Left cardiac atrium (tissue), 4 donors: ENCODE data around the gene RBMXL2. TPM values are rescaled to one million over a fixed set of nuclear protein-coding genes. Genes with fewer than 3 reads are reported as not detected.

Source experiments
- ATAC-seq, 2 donors: fragments of 200-7000 bp; cut with Tn5 transposase; one replicate each; pipeline ENCODE4 v1.9.1; 2020; ENCODE audit warnings: mild to moderate bottlenecking in 2 of 2, moderate library complexity in 2 of 2
- DNase-seq: peaks from one replicate; pipeline ENCODE4 v3.0.0-alpha.2; 2020
- intact Hi-C, 2 donors: fragments of 100-400 bp; cut with DNase I; formaldehyde crosslinking; loops; one replicate each; pipeline versions ENCODE4 v1.14.1 to v1.15.1; 2022 to 2023
- long read RNA-seq: library from polyadenylated mRNA; unstranded; transcript quantifications from one replicate; pipeline ENCODE4 v2.0.0, GENCODE V29; 2021
- total RNA-seq, 2 donors: library from RNA; stranded (reverse); fragmentation: NEBNext Ultra II Directional; extraction: Animal tissue kit (Norgen Biotek cat#: 25700); gene quantifications; one replicate each; pipeline ENCODE4 v1.2.1, GENCODE V29; 2021
- donor health status: DM: no; HTN: yes; CAD: no.
- donor health status: DM: no; HTN: yes; CAD: no; lungs with severe emphysema.
- donor health status: DM: yes; HTN: yes; CAD: no.
- donor health status: Dilated cardiomyopathy.

RBMXL2 gene
- not detected for total RNA-seq
- long read RNA-seq = 0 reads

DNA sequence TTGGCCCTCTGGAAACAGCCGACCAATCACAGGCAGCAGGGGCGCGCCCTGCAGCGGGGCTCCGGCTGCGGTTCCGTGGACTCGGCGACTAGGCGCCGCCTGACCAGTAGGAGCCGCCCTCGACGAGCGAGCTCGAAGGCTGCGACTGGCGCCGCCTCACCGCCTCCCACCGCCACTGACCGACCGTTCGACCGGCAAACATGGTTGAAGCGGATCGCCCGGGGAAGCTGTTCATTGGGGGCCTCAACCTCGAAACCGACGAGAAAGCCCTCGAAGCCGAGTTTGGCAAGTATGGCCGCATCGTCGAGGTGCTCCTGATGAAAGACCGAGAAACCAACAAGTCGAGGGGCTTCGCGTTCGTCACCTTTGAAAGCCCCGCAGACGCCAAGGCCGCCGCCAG, at the start of gene RBMXL2:
TSS of gene RBMXL2 (plus strand) at position 78 of the 400 bp plus-strand sequence. CDS start at position 201, 123 bp downstream.
- intact Hi-C loops = no loop called here

DNA sequence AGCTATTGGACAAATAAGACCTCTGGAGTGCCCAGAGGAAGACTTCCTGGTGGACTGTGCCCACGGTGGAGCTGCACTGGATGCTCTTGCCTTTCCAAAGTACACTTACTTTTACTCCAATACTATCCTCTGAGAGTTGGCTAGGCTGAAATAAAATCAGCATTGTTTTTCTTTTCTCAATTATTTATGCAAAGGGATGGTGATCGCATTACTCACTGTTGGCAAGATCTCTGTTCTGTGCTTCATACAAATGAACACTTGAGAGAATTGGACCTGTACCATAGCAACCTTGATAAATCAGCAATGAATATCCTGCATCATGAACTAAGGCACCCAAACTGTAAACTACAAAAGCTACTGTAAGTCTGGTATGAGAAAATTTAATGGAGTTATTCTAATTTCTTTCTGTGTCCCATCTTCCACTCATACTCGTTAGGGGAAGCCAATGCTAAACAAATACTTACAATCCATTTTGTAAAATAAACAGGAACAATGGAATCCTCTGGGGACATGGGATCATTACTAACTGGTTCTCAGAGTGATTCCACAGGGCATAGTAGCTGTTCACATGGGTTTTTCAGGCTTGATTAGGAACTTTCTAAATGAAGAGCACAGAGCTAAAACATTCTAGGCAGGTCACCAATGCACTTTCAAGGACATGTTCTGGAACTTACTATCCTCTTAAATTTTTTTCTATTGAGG, 42.2 kb upstream of the RBMXL2 start:
- DNase-seq = no peak
- intact Hi-C loops = no loop called here
- peak in 1 of 2 donors; percentile 44 for ATAC-seq

More for the DNA sequence above, at the start of gene RBMXL2:
- ATAC-seq = no peak
- DNase-seq = no peak

GRCh38 chr11:7050191-7050590, 38.6 kb upstream of the RBMXL2 start:
- DNase-seq = no peak
- ATAC-seq = no peak
- intact Hi-C loops = no loop called here

GRCh38 chr11:7056828-7057513, 31.8 kb upstream of the RBMXL2 start:
- intact Hi-C loops = no loop called here
- peak in 1 of 2 donors; percentile 67 for ATAC-seq

DNA sequence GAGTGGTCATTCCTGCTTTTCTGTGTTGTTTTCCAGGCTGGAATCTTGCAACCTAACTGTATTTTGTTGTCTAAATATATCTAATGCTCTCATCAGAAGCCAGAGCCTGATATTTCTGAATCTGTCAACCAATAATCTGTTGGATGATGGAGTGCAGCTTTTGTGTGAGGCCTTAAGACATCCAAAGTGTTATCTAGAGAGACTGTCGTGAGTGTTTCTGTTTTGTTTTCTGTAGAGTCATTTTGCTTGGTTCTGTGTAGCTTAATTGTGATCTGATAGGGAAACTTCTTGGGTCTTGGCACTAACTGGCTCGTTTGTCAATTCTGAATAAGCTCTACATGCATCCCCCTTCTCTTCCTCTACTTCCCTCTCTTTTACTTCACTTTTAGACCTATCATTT, 31.2 kb upstream of the RBMXL2 start:
- peak in 1 of 2 donors; percentile 29 for ATAC-seq
- intact Hi-C loops = no loop called here
- DNase-seq = no peak

More at GRCh38 chr11:7056828-7057513, 31.8 kb upstream of the RBMXL2 start:
- DNase-seq = no peak

- DNase-seq = no peak
- intact Hi-C loops = no loop called here
- ATAC-seq = peak in 1 of 2 donors; percentile 75
Measured at GRCh38 chr11:7060868-7061267, 27.9 kb upstream of the RBMXL2 start.

- intact Hi-C loops = no loop called here
- no peak for DNase-seq
- no peak for ATAC-seq
Measured at GRCh38 chr11:7062534-7062933, 26.3 kb upstream of the RBMXL2 start.

GRCh38 chr11:7072401-7073028, 16.3 kb upstream of the RBMXL2 start:
- no peak for ATAC-seq
- intact Hi-C loops = no loop called here
- DNase-seq = no peak

- ATAC-seq = no peak
- DNase-seq = no peak
- intact Hi-C loops = no loop called here
Measured at GRCh38 chr11:7077101-7077500, 11.7 kb upstream of the RBMXL2 start.

DNA sequence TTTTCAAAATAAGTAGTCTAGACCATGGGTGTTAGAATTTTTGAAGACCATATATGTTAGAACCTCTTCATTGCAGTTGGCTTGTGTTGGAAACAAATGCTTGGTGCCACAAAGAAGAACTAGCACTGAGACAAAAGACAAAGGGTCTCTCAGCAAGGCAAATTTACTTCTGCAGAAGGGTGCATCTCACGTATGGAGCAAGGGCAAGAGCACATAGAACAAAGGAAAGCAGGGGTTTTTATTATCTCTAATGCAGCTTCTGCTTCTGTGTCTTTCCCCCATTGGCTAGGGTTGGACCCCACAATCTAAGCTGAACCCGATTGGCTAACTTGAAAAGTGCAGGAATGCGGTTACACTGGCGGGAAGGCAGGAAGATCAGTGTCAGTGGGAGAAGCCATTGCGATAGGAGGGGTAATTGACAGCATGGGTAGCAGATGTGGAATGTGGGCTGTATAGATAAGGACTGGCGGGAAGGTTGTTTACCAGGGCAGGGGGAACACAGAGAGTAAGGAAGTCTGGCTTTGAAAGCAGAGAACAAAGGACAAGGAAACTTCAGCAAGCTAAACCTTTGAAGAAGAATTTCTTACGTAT, 9.2 kb upstream of the RBMXL2 start:
- DNase-seq (no peak), ATAC-seq (no peak)
- intact Hi-C loops = no loop called here

- DNase-seq (no peak), ATAC-seq (no peak)
- intact Hi-C loops = no loop called here
Measured at GRCh38 chr11:7080900-7081299, 7.9 kb upstream of the RBMXL2 start.

GRCh38 chr11:7081441-7081840, 7.4 kb upstream of the RBMXL2 start:
- DNase-seq (no peak), ATAC-seq (no peak)
- intact Hi-C loops = no loop called here

DNA sequence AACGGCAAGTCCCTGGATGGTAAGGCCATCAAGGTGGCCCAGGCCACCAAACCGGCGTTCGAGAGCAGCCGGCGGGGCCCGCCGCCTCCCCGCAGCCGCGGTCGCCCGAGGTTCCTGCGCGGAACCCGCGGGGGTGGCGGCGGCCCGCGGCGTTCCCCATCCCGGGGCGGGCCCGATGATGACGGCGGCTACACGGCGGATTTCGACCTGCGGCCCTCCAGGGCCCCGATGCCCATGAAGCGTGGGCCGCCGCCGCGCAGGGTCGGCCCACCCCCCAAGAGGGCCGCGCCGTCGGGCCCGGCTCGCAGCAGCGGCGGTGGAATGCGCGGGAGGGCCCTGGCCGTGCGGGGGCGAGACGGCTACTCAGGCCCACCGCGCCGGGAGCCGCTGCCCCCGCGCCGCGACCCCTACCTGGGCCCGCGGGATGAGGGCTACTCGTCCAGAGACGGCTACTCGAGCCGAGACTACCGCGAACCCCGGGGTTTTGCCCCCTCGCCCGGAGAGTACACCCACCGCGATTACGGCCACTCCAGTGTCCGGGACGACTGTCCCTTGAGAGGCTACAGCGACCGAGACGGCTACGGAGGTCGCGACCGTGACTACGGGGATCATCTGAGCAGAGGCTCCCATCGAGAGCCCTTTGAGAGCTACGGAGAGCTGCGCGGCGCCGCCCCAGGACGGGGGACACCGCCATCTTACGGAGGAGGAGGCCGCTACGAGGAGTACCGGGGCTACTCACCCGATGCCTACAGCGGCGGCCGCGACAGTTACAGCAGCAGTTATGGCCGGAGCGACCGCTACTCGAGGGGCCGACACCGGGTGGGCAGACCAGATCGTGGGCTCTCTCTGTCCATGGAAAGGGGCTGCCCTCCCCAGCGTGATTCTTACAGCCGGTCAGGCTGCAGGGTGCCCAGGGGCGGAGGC, 792 bp downstream of the RBMXL2 start:
- intact Hi-C loops = no loop called here
- no peak for DNase-seq
- ATAC-seq = peak in 1 of 2 donors; percentile 44

GRCh38 chr11:7098235-7098832, 9.5 kb downstream of the RBMXL2 start:
- DNase-seq = no peak
- ATAC-seq = peak; percentile 41 to 52
- intact Hi-C loops = loop anchor here (2.0 to 5.0 kb wide), 4 partner anchors 344 to 889 kb away; partner anchors contain the start of gene EIF3F (in 1 of the 2)

GRCh38 chr11:7115780-7116179, 27.0 kb downstream of the RBMXL2 start:
- ATAC-seq = no peak
- intact Hi-C loops = no loop called here

DNA sequence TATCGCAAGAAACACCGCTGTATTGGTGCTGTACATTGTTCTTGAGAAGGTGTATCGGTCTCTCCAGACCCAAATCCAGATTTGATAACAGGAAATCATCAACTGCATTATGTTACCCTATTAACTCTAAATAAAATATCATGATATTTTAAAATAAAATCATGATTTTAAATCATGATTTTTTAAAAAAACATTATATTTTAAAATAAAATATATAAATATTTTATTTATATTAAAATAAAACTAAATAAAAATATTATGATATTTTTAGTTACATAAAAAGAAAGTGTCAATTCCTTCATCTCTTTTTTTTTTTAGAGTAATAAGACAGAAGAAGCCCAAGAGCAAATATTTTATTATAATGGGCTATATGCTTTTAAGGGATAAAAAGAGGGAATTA, 27.6 kb downstream of the RBMXL2 start:
- no peak for ATAC-seq
- DNase-seq = no peak
- intact Hi-C loops = no loop called here

More at GRCh38 chr11:7115780-7116179, 27.0 kb downstream of the RBMXL2 start:
- DNase-seq = no peak

- intact Hi-C loops = no loop called here
- no peak for DNase-seq
- ATAC-seq = no peak
Measured at GRCh38 chr11:7138051-7138450, 49.3 kb downstream of the RBMXL2 start.
